ENCODE data around the gene LAMA3.

The LAMA3 gene

DNA sequence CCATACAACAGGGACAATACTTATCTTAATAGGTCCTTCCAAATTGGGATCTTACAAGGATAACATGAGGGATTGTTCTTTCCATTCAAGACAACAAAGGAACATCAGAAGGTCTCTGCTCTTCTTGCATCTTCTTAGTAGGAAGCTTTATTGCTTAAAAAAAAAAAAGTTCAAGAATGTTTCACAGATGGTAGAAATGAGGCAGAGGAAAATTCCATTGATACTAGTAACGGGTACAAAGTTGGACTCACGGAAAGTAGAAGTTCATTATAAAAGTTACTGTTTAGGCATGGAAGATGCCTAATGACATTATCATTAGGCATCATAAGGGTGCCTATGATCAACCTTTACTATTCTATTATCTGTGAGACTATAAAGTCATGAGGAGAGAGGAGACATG, 136.2 kb downstream of the LAMA3 start:
- no peak for DNase-seq (ENCODE audit: low read depth)
- no peak overlapping the region for H3K4me3 ChIP-seq (ENCODE audit: low read length)
- no peak for TF ChIP-seq CTCF (conservative IDR thresholded peaks at IDR 0.05; ENCODE audit: low read depth, low read length)

DNA sequence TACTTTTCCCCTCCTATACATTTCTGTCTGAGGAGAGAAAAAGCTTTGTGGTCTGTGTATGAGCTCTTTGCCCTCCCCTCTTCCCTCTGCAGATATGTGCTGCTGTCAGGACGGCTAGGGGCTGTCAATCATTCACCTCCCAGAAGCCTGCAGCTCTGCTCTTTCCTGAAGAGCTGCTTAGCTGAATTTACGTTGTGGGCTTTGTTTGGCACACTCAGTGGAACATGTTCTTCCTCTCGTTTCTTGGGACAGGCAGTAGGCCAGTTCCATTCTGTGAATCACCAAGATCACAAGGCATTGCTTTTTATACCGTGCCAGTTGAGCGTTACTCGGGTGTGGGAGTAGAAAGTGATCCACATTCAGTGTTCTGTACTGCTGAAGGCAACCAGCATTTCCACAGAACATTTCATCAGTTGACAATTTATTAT, 136.7 kb downstream of the LAMA3 start:
- DNase-seq (ENCODE audit: low read depth): peak; percentile 72
- no peak for TF ChIP-seq CTCF (conservative IDR thresholded peaks at IDR 0.05; ENCODE audit: low read depth, low read length)
- no peak overlapping the region for H3K4me3 ChIP-seq (ENCODE audit: low read length)

GRCh38 chr18:23826850-23827620, 137.8 kb downstream of the LAMA3 start:
- H3K4me3 ChIP-seq (ENCODE audit: low read length): no peak overlapping the region
- no peak for TF ChIP-seq CTCF (conservative IDR thresholded peaks at IDR 0.05; ENCODE audit: low read depth, low read length)
- DNase-seq (ENCODE audit: low read depth): no peak

DNA sequence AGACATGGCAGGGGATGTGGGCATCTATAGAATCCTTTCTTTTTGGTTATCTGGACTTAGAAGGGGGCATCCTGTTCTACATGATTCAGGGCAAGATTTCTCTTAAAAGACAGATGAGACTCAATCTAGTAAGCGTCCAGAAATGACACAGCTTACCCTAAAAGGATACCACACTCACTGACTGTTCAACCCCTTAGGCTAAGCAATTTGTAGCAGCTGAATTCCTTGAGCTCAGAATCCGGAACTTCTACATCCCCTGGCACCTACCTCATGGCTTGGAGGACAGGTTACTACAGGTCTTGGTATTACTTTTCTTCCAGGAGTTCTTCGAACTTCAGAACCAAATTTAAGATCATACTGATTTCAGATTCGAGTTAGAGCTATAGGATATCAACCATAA, 138.4 kb downstream of the LAMA3 start:
- no peak for TF ChIP-seq CTCF (conservative IDR thresholded peaks at IDR 0.05; ENCODE audit: low read depth, low read length)
- H3K4me3 ChIP-seq (ENCODE audit: low read length): no peak overlapping the region
- no peak for DNase-seq (ENCODE audit: low read depth)

GRCh38 chr18:23828426-23828825, 139.2 kb downstream of the LAMA3 start:
- peak; percentile 75 for DNase-seq (ENCODE audit: low read depth)
- TF ChIP-seq CTCF (conservative IDR thresholded peaks at IDR 0.05; ENCODE audit: low read depth, low read length): no peak
- no peak overlapping the region for H3K4me3 ChIP-seq (ENCODE audit: low read length)

DNA sequence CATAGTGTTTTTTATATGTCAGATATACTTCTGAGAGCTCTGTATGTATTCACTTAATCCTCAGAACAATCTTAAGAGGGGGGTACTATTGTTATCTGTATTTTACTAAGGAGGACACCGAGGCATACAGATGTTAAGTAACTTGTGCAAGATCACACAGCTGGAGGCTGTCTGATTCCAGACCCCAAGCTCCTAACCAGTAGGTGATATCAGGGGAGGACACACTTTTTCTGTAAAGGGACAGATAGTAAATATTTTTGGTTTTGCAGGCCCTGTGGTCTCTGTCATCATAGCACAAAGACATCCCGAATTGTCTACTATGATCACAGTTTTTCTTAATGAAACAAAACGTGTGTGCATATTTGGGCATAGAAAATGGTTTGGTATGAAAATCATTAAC, 143.7 kb downstream of the LAMA3 start:
- no peak overlapping the region for H3K4me3 ChIP-seq (ENCODE audit: low read length)
- no peak for DNase-seq (ENCODE audit: low read depth)
- TF ChIP-seq CTCF (conservative IDR thresholded peaks at IDR 0.05; ENCODE audit: low read depth, low read length): no peak

- no peak for DNase-seq (ENCODE audit: low read depth)
- no peak for TF ChIP-seq CTCF (conservative IDR thresholded peaks at IDR 0.05; ENCODE audit: low read depth, low read length)
- H3K4me3 ChIP-seq (ENCODE audit: low read length): no peak overlapping the region
These were observed 144.5 kb downstream of the LAMA3 start for GRCh38 chr18:23833714-23834113.

All from retinal pigment epithelial cell (primary cell).